ENCODE measurements around the gene GJB3. TPM values are rescaled to one million over a fixed set of nuclear protein-coding genes. Genes with fewer than 3 reads are reported as not detected.
A peak's percentile ranks its signal among the peaks of the same experiment; 100 is the strongest.

The GJB3 gene
- total and polyA plus RNA-seq, 2 donors (not counting 1 experiment from before 2014, with no cell fraction given), result not detected

GRCh38 chr1:34792424-34792823, 11.4 kb downstream of the GJB3 start:
- Mint-ChIP-seq H3K4me1 (peaks cover 23% of the 10 kb centered on the region), H3K27ac (peak overlapping the region; percentile 20), H3K27me3 (peaks cover 42% of the 10 kb centered on the region), H3K4me3 (peak overlapping the region; percentile 73), H3K9me3 (ENCODE audit: insufficient read depth) (no peaks in the 10 kb centered on the region)
- DNase-seq (no peak), ATAC-seq (ENCODE audit: low read depth) (no peak)
- Histone ChIP-seq H3K4me3 (ENCODE audit: control extremely low read depth in 1 of 5, extremely low read depth in 1 of 5, insufficient read depth in 1 of 5, low read depth in 2 of 5, low read length in 4 of 5) (no peak overlapping the region), H3K27me3 (replicated peaks in 1 of 4; ENCODE audit: control extremely low read depth in 1 of 4, control insufficient read depth in 3 of 4, insufficient read depth in 4 of 4, low read length in 3 of 4) (peaks cover 0 to 27% (median 14%) of the 10 kb centered on the region in 4 experiments), H3K4me2 (replicated peaks; ENCODE audit: low read depth, low read length, poor library complexity, severe bottlenecking) (peak overlapping the region; percentile 68), H3K79me2 (ENCODE audit: control insufficient read depth, insufficient read depth, low read length) (no peaks in the 10 kb centered on the region), H4K20me1 (ENCODE audit: control insufficient read depth, insufficient read depth, low read length, poor library complexity, severe bottlenecking) (no peaks in the 10 kb centered on the region), H2AFZ (ENCODE audit: insufficient read depth, low read depth, low read length, poor library complexity, severe bottlenecking) (no peak overlapping the region), H3K4me1 (ENCODE audit: control insufficient read depth in 2 of 2, insufficient read depth in 2 of 2, low read length in 2 of 2) (peaks cover 8 to 15% of the 10 kb centered on the region in 2 donors), H3K36me3 (replicated peaks in 1 of 2; ENCODE audit: control extremely low read depth in 1 of 2, control insufficient read depth in 1 of 2, extremely low read depth in 1 of 2, insufficient read depth in 2 of 2, low read length in 1 of 2) (no peaks in the 10 kb centered on the region), H3K9me3 (ENCODE audit: control extremely low read depth in 1 of 3, control insufficient read depth in 2 of 3, insufficient read depth in 1 of 3, low read length in 2 of 3) (peaks cover 0 to 3% (median 0%) of the 10 kb centered on the region in 3 donors), H3K9ac (ENCODE audit: low read length) (no peak overlapping the region), H3K27ac (ENCODE audit: low read length in 2 of 2) (no peak overlapping the region)
- 82% methylated on average over 7 of the region's 10 CpGs for WGBS (ENCODE audit: insufficient coverage)
- ChIA-PET CTCF (no interaction called here), POLR2A (no interaction called here)
- TF ChIP-seq EZH2 (IDR thresholded peaks at IDR 0.05; ENCODE audit: borderline replicate concordance, insufficient read depth, low read depth, low read length, poor library complexity, severe bottlenecking) (no peak), CTCF (IDR thresholded peaks at IDR 0.05) (no peak)
- intact Hi-C loops (cut with micrococcal nuclease), result no loop called here

- Mint-ChIP-seq H3K27ac (peak within 1 kb of the TSS; percentile 20), H3K9me3 (ENCODE audit: insufficient read depth) (no peaks in the 10 kb centered on the region), H3K4me1 (peaks cover 23% of the 10 kb centered on the region), H3K4me3 (peak within 1 kb of the TSS; percentile 73), H3K27me3 (peaks cover 42% of the 10 kb centered on the region)
- Histone ChIP-seq H3K27me3 (replicated peaks in 1 of 4; ENCODE audit: control extremely low read depth in 1 of 4, control insufficient read depth in 3 of 4, insufficient read depth in 4 of 4, low read length in 3 of 4) (peaks cover 0 to 27% (median 14%) of the 10 kb centered on the region in 4 experiments), H3K36me3 (replicated peaks in 1 of 2; ENCODE audit: control extremely low read depth in 1 of 2, control insufficient read depth in 1 of 2, extremely low read depth in 1 of 2, insufficient read depth in 2 of 2, low read length in 1 of 2) (no peaks in the 10 kb centered on the region), H3K4me1 (ENCODE audit: control insufficient read depth in 2 of 2, insufficient read depth in 2 of 2, low read length in 2 of 2) (peaks cover 8 to 15% of the 10 kb centered on the region in 2 donors), H3K9me3 (ENCODE audit: control extremely low read depth in 1 of 3, control insufficient read depth in 2 of 3, insufficient read depth in 1 of 3, low read length in 2 of 3) (peaks cover 0 to 3% (median 0%) of the 10 kb centered on the region in 3 donors), H3K9ac (ENCODE audit: low read length) (peak within 1 kb of the TSS; percentile 42), H3K79me2 (ENCODE audit: control insufficient read depth, insufficient read depth, low read length) (no peaks in the 10 kb centered on the region), H3K4me2 (replicated peaks; ENCODE audit: low read depth, low read length, poor library complexity, severe bottlenecking) (peak within 1 kb of the TSS; percentile 68), H2AFZ (ENCODE audit: insufficient read depth, low read depth, low read length, poor library complexity, severe bottlenecking) (no peak within 1 kb of the TSS), H3K4me3 (ENCODE audit: control extremely low read depth in 1 of 5, extremely low read depth in 1 of 5, insufficient read depth in 1 of 5, low read depth in 2 of 5, low read length in 4 of 5) (peak within 1 kb of the TSS in 2 of 5 experiments; percentile 33 to 39), H4K20me1 (ENCODE audit: control insufficient read depth, insufficient read depth, low read length, poor library complexity, severe bottlenecking) (no peaks in the 10 kb centered on the region), H3K27ac (ENCODE audit: low read length in 2 of 2) (no peak within 1 kb of the TSS)
- no peak for DNase-seq
- ChIA-PET CTCF (no interaction called here), POLR2A (no interaction called here)
- no peak for ATAC-seq (ENCODE audit: low read depth)
- intact Hi-C loops (cut with micrococcal nuclease), result no loop called here
- TF ChIP-seq EZH2 (IDR thresholded peaks at IDR 0.05; ENCODE audit: borderline replicate concordance, insufficient read depth, low read depth, low read length, poor library complexity, severe bottlenecking) (no peak), CTCF (IDR thresholded peaks at IDR 0.05) (no peak)
- 18% methylated on average over 36 of the region's 45 CpGs for WGBS (ENCODE audit: insufficient coverage)
Observed at GRCh38 chr1:34792868-34793727, 12.1 kb downstream of the GJB3 start, which contains the start of gene GJA4. Gene GJA4, plus strand, starts transcription at chr1:34792999. Its CDS starts 1,215 bp downstream, at chr1:34794214.
